Keratinocyte (primary cell): ENCODE results near the gene HELZ.

ENCODE experiments used
- CTCF ChIP-seq, 3 experiments: IDR thresholded peaks in 1 of 3; conservative IDR thresholded peaks in 1 of 3; optimal IDR thresholded peaks in 1 of 3; 2 replicates in 2 of 3; 3 replicates in 1 of 3; pipeline versions ENCODE3 to v1.5.1; 2011; ENCODE audit warnings: low read length in 3 of 3, mild to moderate bottlenecking in 3 of 3, moderate library complexity in 2 of 3, control low read depth in 1 of 3, inconsistent platforms in 1 of 3; ENCODE audit not compliant: insufficient read depth in 2 of 3; ENCODE audit errors: extremely low read depth in 1 of 3
- EZH2 ChIP-seq: IDR thresholded peaks from one replicate; pipeline ENCODE4 v1.6.1; 2012; ENCODE audit warnings: inconsistent platforms, mild to moderate bottlenecking, low read length, moderate library complexity

- TF ChIP-seq CTCF (optimal IDR thresholded peaks at IDR 0.05 in 1 of 3, IDR thresholded peaks at IDR 0.05 in 1 of 3, conservative IDR thresholded peaks at IDR 0.05 in 1 of 3; ENCODE audit: extremely low read depth in 1 of 3, insufficient read depth in 2 of 3, low read length in 3 of 3) (no peak), EZH2 (no peak)
These were observed 152.7 kb downstream of the HELZ start for GRCh38 chr17:67092291-67092690.
